ENCODE data around the gene FDPS.
"Not testable (repeated sequence)": the region's sequence is repeated elsewhere in the genome, so short reads cannot be mapped to it uniquely, and the experiment has no call there.

The FDPS gene

GRCh38 chr1:155327981-155328380 is 19.3 kb downstream of the FDPS start:
- ChIA-PET POLR2A (ENCODE audit: low non-redundant PET) (no interaction called here), CTCF (interaction anchor here (1.4 kb wide), 1 partner anchor 77 kb away, joined by 4 read pairs; no protein-coding TSS in a partner anchor)
- TF ChIP-seq CTCF (conservative IDR thresholded peaks at IDR 0.05; ENCODE audit: low read depth) = no peak
- no peak for DNase-seq (ENCODE audit: low spot score)
- peak overlapping the region; percentile 49 for H3K27ac ChIP-seq

- CTCF ChIA-PET; POLR2A ChIA-PET (ENCODE audit: low non-redundant PET); DNase-seq (ENCODE audit: low spot score): not testable (repeated sequence)
- peak overlapping the region; percentile 49 for H3K27ac ChIP-seq
Measured at GRCh38 chr1:155328856-155329255, 20.2 kb downstream of the FDPS start.

- no peak for DNase-seq (ENCODE audit: low spot score)
- TF ChIP-seq CTCF (conservative IDR thresholded peaks at IDR 0.05; ENCODE audit: low read depth) = no peak
- ChIA-PET POLR2A (ENCODE audit: low non-redundant PET) (no interaction called here), CTCF (no interaction called here)
- H3K27ac ChIP-seq = peak overlapping the region; percentile 33
Measured at GRCh38 chr1:155329980-155330598, 21.4 kb downstream of the FDPS start.

- ChIA-PET POLR2A (ENCODE audit: low non-redundant PET) (no interaction called here), CTCF (interaction anchor here (0.5 to 0.7 kb wide), 2 partner anchors 162 to 252 kb away, joined by 4 to 6 read pairs; partner anchors contain the start of gene KRTCAP2)
- TF ChIP-seq CTCF (conservative IDR thresholded peaks at IDR 0.05; ENCODE audit: low read depth) = no peak
- no peak for DNase-seq (ENCODE audit: low spot score)
- no peak overlapping the region for H3K27ac ChIP-seq
Measured at GRCh38 chr1:155334962-155335361, 26.3 kb downstream of the FDPS start.

- no peak overlapping the region for H3K27ac ChIP-seq
- ChIA-PET CTCF (interaction anchor here (0.7 kb wide), 1 partner anchor 260 kb away, joined by 3 read pairs; no protein-coding TSS in a partner anchor), POLR2A (ENCODE audit: low non-redundant PET) (interaction anchor here (0.6 kb wide), 1 partner anchor 95 kb away, joined by 3 read pairs; no protein-coding TSS in a partner anchor)
- TF ChIP-seq CTCF (conservative IDR thresholded peaks at IDR 0.05; ENCODE audit: low read depth) = no peak
- DNase-seq (ENCODE audit: low spot score) = no peak
Measured at GRCh38 chr1:155339515-155340097, 30.9 kb downstream of the FDPS start.

GRCh38 chr1:155342842-155343241 is 34.2 kb downstream of the FDPS start:
- TF ChIP-seq CTCF (conservative IDR thresholded peaks at IDR 0.05; ENCODE audit: low read depth) = no peak
- no peak overlapping the region for H3K27ac ChIP-seq
- ChIA-PET CTCF (interaction anchor here (0.6 kb wide), 1 partner anchor 306 kb away, joined by 8 read pairs; no protein-coding TSS in a partner anchor), POLR2A (ENCODE audit: low non-redundant PET) (no interaction called here)
- no peak for DNase-seq (ENCODE audit: low spot score)

GRCh38 chr1:155352631-155353030 is 44.0 kb downstream of the FDPS start:
- ChIA-PET CTCF (no interaction called here), POLR2A (ENCODE audit: low non-redundant PET) (no interaction called here)
- DNase-seq (ENCODE audit: low spot score) = no peak
- no peak overlapping the region for H3K27ac ChIP-seq
- no peak for TF ChIP-seq CTCF (conservative IDR thresholded peaks at IDR 0.05; ENCODE audit: low read depth)

All from RWPE1 (cell line).